ENCODE measurements around the gene STOX2.

STOX2 gene

DNA sequence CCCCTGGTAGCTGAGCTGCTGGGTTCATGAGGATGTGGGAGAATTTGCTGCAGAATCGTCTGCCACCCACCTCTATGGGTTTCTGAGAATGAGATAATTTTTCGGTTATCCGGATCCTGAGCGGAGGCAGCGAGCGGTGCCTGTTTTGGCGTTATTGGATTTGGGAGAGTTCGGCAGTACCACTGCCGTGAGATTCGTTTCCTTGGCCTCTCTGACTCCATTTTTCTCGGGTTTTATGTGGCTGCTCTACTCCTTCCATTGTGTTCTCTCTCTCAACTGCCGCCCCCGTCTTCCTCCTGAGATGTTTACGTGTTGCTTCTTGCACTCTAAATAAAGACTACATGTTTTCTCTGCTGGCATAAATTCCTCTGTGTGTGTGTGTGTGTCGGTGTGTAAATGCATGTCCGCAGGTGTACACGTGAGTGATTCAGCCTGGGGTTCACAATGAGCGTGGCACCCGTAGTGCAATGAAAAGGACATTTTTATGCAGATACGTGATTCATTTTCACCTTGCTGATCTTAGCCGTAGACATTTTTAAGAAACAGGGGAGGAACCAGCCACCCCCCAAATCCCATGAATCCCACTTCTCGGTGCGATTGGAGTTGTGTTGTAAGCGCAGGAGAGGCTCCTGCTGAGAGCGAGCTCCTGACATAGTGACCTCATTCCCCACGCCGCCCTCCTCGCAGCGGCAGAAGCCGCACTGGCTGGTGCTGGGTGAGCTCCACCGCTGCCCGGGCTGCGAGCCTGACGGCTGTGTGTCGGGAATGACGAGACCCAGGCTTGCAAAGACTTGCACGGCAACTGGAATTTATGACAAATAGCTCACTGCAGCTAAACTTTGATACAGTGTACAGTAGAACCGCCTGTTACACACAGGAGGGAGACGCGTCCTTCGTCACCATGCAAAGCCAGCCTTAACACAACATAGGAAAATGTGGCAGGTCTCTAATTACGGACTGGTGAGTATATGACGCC, 82.2 kb downstream of the STOX2 start:
- no peak for DNase-seq (ENCODE audit: low read depth in 2 of 2)

DNA sequence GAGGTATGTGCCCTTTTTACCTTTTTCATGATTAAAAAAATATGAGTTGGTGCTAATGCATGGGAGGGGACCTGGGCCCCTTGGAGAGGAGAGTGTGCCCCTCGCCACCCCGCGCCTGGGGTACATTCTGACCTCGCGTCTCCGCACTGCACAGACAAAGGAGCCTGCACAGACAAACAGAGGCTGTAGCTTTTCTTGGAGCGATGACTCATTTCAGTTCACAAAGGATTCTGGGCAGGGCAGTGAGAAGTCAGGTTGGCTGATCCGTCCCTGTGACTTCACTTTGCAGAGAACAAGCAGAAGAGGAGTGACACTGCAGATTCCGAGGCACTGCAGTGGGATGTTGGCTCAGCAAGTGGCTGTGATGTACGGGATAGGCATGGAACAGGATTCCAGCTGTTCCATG, 82.9 kb downstream of the STOX2 start:
- DNase-seq (ENCODE audit: low read depth in 2 of 2): no peak

DNA sequence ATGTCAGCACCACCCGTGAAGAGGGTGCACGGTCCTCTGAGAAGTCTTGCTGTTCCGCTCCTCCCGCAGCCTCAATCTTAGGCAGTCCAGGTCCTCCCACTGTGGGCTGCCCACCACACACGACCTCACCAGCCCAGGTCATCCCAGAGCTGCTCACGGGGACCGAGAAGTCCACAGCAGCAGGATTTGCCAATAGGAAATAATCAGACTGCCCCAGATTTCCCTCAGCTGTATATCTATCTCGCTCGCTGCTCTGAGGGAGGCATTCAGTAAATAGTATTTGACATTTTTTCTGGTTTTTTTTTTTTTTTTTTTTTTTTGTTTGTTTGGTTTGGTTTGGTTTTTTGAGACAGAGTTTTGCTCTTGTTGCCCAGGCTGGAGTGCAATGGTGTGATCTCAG, 83.8 kb downstream of the STOX2 start:
- DNase-seq (ENCODE audit: low read depth in 2 of 2): no peak

DNA sequence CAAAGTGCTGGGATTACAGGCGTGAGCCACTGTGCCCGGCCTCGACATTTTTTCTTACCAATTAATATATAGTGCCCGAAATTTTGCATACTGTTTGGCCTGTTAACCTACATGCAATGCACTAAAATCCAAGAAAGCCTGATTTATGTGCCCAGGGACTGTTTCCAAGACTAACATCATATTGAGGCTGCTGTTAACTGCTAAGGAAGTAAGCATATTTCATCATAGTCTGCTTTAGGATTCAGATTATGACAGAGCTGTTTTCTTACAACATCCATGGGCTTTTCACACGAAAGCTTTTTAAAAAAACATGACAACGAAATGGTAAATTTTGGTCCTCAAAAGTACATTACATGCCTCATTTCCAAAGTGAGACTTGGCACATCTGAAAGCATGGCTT, 84.4 kb downstream of the STOX2 start:
- no peak for DNase-seq (ENCODE audit: low read depth in 2 of 2)

DNA sequence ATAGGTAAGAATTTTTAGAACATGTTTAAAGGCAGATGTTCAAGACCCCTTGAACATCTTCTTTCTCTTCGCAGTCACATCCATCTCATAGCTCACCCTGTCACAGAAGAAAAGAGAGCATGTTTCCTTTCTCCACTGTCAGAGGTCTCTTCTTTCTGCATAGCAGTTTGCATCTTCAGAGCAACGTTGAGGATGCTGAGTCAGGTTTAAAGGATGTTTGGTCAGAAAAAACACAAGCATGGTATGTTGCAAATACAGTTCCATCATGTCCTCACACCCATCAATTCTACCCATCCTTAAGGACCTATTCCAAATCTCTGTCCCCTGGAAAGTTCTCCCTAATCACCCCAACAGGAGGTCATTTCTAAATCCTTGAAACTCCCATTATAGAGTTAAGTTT, 84.8 kb downstream of the STOX2 start:
- DNase-seq (ENCODE audit: low read depth in 2 of 2): no peak

DNA sequence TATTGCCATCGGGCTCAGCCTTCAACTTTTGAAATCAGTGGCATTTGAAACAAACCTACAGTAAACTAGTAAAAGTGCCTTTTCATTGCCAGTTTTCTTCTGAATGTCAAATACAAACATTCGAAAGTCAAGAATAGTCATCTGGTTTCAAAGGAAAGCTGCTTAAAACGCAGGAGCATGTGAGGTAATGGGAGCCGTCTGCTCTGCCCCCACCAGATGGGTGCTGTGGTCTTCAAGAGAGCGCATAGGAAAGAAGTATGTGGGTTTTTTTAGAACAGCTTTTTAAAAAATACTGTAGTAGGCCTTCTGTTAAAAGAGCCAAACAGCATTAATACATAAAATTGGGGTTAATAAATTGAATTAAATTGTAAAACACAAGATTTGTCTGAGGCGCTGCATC, 88.6 kb downstream of the STOX2 start:
- DNase-seq (ENCODE audit: low read depth in 2 of 2): no peak

DNA sequence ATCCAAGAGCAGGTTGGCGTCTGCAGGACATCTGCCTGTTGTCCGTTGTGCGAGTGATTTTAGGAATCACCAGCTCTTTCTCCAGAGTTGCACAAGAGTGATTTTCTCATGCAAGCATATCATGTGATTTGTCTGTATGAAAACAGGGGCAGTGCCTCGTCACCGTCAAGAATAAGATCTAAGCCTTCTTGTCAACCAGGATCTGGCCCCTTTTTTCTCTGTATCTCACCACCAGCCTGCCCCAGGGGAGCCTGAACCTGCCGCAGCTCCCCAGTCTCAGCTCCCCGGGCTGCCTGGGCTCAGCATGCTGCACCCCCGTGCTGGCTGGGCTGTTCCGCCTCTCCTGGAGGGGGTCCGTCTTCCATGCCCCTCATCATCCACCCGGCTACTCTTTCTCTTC, 90.5 kb downstream of the STOX2 start:
- DNase-seq (ENCODE audit: low read depth in 2 of 2): no peak

DNA sequence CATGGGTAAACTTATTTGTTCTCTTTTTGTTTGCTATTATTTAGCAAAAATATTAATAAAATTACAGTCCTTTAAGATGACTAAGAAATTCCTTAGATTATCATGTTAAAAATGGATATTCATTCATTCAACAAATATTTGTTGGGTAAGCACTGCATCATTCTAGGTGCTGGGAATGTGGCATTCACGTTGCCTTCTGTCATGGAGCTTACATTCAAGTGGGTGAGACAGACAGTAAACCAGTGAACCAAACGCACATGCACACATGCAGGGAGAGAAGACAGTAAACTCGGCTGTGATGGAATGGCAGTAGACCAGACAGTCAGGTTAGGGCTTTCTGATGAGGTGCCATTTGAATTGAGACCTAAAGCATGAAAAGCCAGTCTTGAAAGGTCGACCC, 91.8 kb downstream of the STOX2 start:
- no peak for DNase-seq (ENCODE audit: low read depth in 2 of 2)

DNA sequence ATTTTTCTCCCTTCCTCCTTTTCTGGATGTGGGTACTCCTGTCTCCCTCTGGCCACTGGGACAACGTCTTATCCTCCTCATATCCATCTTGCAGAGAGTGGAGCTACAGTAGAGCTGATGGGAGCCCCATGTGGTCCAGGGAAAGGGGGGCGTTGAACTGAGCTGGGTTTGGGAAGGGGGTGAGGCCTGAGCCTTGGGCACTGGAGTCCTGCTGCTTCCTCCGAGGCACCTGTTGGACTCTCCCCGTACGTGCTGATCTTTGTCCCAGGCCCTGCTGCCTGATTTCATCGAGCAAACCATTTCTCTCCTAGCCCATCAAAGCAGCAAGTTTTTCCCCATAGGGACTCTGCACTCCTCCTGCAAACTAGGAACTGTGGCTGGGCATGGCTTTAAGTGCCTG, 94.3 kb downstream of the STOX2 start:
- DNase-seq (ENCODE audit: low read depth in 2 of 2): no peak

DNA sequence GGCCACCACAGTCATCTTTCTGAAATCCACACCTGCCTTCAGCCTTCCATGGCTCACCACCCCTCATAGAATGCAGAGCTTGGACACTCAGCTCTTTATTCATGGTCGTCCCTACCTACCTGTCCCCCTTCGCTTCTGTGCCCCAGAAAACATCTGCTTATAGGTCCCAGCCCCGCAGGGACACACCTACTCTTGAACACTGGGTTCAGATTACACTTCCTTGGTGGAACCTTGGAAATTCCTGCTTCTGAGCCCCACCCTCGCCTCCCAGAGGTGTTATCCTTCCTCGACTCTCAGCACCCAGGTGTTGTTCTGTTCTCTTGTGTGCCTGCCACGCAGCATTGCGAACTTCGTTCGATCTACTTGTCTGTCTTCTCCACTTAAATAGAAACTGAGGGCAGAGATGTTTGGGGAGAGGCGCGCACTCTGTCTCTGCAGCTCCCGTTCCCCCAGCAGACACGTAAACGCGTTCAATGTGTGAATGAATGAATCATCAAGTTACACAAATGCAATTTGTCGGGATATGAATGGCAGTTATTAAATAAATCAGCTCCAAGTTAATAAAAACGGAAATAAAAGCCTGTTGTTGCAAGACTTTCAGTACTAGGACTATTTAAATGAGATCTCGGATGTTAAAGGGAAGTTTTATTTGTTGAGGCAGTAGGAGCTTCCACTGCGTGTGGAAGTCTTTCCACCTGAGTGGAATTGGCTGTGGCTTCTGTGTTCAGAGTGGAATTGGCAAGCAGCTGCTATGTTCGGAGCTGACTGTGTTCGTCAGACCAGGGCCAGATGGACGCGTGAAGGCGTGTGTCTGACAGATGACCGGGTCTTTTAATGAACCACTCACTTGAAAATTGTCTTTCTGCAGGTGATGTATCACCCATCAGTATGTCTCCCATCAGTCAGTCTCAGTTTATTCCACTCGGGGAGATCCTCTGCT, 95.6 kb downstream of the STOX2 start:
- no peak for DNase-seq (ENCODE audit: low read depth in 2 of 2)

DNA sequence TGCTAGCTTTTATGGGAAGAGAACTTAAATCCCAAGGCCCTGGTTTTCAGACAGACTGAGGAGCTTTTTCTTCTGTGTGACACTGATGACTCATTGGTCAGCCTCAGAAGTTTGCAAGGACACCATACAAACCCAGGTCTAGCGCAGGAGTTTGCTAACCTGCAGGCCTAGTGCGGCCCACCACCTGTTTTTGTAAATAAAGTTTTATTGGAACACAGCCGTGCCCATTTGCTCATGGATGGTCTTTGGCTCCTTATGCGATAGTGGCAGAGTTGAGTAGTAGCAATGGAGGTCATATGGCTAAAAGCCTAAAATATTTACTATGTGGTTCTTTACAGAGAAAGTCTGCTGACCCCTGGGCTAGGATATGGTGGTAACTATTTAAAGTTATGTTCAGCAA, 98.3 kb downstream of the STOX2 start:
- no peak for DNase-seq (ENCODE audit: low read depth in 2 of 2)

DNA sequence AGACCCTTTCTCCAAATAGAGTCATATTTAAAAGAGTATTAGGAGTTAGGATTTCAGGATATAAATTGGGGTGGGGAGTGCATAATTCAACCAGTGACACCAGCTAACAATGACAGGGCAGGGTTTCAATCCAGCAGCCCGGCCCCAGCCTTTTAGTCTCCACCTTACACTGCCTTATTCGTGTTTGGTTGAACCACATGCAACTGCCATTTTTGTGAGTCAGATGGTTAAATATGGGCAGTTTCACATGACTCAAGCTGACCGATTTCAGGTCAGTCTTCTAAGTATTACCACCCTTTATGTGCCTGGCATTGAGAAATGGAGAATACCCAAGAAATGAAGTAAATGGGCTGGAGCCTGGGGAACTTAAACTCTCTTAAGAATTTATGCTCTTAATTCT, 102.8 kb downstream of the STOX2 start:
- DNase-seq (ENCODE audit: low read depth in 2 of 2): no peak

DNA sequence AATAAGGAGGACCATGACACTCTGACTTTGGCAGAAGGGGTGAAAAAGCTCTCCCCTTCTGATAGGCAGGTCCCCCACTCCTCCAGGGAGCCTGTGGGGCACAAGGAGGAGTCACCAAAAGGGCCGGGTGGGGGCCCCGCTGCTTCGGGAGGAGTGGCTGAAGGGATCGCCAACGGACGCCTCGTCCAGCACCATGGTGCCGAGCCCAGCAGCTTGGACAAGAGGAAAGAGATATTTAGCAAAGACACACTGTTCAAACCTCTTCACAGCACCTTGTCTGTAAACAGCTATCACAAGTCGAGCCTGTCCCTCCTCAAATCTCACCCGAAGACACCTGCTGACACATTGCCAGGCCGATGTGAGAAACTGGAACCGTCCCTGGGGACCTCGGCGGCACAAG, 105.6 kb downstream of the STOX2 start:
- no peak for DNase-seq (ENCODE audit: low read depth in 2 of 2)

DNA sequence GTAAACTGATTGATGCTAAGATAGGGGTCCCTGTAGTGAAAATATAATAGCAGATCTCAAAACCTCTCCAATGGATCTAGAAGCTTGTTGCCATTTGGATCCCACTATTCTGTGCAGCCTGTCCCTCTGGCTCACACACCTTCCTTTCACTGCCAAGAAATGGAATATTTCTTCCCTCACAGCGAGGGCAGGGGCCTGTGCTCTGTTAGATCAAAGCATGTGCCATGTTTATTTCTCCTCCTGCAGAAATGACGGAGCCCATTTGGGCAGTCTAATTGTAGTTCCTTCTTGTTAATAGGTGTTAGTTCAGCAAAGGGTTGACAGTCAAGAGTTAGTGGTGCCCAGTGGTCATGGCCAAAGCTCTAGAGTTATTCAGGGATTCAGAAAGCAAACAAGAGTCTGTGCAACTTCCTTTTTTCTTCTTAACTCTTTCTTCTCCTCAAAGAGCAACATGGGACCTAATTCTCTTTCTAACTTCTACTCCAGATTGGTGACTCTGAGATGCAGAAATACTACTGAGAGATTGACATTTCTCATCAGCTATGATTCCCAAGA, 106.8 kb downstream of the STOX2 start:
- DNase-seq (ENCODE audit: low read depth in 2 of 2): no peak

DNA sequence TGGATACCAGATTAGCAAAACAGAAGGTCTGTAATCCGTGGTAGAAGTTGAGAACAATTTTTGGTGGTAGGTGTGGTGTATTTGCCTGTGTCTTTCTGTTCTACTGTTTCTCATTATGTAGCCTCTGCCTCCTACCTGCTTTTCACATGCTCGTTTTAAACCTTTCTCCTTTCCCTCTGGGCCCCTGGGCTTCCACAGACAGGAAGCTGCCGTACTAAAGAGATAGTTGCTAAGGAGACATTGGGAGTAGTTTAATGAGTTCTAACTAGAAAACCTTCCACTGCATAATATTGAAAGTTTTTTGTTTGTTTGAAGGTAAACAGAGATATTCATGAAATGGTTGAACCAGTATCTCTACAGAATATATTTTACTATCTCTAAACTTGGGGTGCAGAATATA, 107.8 kb downstream of the STOX2 start:
- DNase-seq (ENCODE audit: low read depth in 2 of 2): no peak

DNA sequence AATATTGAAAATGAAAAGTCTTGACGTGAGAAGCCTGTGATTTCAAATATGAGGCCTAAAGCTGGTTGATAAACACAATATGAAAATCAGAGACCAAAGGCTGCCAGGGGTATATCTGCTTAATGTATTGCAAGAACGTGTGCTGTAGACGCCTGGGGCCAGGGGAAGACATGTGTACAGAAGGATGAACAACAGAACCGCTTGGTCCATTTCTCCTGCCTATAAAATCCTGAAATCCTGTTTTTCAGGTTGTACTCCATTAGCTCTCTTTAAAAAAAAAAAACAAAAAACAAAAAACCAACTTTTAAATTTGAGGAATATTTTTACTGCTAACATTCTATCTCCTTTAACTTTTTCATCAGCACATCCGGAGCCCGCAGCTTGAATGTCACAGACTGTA, 109.2 kb downstream of the STOX2 start:
- no peak for DNase-seq (ENCODE audit: low read depth in 2 of 2)

DNA sequence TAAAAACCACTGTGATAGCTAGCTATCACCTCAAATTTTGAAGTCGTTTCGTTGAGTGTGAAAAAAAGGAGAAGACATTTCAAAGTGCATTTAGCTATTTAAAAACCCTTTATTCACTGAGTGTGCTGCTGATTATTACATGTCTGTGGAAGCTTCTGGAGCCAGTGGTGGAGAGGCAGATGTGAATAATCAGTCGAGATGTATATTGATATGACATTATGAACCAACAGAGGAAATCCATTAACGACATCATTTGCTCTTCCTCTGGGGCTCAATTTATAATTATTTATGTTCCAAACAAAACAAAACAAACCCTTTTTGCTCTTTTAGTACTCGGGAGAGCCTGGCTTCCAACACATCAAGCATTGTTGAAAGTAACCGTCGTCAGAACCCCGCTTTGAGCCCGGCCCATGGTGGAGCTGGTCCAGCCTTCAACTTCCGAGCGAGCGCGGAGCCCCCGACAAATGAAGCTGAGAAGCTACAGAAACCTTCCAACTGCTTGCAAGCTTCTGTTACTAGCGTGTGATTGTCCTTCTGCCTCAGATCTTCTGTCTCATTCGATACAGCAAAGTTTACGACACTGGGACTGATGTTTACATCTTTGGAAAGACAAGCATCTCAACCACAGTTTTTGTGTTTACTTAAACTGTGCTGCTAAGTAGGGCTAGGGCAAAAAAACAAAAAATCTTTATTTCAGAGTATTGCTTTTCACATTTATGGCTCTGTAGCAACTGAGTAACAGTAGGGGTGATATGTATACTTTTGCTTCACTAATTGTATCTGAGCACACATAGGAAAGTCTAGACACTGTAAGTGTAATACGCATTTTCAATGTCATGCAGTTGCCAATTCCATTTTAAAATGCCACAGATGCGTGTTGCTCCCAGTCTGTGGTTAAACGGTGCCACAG, 111.9 kb downstream of the STOX2 start:
- DNase-seq (ENCODE audit: low read depth in 2 of 2): no peak

DNA sequence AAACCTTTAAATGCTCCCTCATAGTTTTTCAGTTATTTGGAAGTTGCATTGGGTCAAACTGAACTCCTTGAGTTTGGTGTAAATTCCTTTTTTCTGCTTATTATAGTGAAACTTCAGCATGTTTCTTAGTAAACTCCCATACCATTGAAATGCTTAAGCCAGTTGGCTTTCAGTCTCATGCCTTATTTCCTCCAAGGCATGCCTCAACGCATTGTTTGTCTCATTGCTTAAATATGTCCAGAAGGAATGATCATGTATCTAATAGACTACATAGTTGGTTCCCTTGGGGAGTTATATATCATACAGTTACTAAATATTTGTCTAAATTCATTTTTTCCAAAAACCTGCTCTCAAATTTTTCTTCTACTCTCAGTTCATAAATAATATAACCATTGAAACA, 114.0 kb downstream of the STOX2 start:
- DNase-seq (ENCODE audit: low read depth in 2 of 2): no peak

DNA sequence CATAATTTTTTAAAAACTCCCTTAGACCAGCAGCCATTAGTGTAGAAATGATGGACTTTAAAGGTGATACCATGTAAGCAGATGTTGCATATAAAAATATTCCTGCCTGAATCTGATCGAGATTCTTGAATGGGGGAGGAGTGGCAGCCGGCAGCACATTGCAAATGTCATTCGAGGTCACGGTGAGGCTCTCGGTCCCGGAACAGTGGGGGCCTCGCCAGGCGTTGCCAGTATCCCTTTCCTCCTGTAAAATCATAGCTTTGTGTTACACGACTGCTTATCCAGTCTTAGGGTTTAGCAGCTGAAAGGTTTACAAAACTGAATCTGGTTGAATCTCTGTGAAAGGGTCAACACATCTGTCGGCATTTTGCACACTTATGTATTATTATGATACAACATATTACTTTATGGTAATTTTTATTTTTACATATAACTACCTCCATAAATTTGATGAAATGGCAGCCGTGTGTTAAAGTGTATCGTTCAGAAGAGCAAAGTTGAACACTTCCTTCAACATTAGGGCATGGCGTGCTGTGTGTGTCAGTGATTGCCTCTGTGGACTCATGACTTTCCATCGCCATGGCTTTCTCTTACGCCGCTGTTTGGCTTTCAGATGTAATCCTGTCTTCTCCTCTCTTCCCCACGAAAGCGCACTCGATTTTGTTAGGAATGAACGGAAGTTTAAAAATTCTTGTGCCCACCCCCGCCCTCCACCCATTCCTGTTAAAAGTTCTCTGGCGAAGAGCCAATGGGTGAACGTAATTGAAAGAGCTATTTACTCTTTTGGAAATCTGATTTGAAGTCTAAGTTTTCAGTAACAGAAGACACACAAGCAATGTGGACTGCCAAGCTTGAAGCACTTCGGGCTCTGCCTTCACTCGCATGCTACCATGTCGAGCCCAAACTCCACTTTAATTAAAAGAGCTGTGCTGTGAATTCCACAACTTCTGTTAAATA, 114.8 kb downstream of the STOX2 start:
- no peak for DNase-seq (ENCODE audit: low read depth in 2 of 2)

DNA sequence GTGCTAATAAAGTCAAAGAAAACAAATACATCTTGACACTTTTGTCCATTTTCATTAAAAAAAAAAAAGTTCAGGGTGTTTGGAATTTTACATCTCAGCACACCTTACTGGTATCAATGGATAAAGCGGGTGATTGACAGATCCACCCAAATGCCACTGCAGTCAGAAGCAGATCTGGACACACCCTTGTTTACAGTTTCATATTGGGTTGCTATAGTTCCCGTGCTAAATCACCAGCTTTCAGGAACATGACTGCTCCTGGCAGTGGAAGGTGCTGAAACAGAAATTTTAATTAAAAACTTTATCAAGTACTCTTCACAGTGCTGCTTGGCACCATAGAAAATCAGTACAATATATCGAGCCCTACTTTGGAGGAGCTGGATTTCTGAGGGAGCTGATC, 116.3 kb downstream of the STOX2 start:
- DNase-seq (ENCODE audit: low read depth in 2 of 2): no peak
